SK-N-SH (cell line): ENCODE results near the gene CHST10. TPM values are rescaled to one million over a fixed set of nuclear protein-coding genes. Genes with fewer than 3 reads are reported as not detected.

ENCODE experiments used
- CTCF ChIA-PET: fragments of 300-600, 350-600 bp; formaldehyde crosslinking; extraction: SDS; loops from one replicate; lab custom pipeline; 2021; lab: Yijun Ruan, JAX
- POLR2A ChIA-PET: fragments of 350-600 bp; sonication (Branson Sonifier 250); formaldehyde crosslinking; extraction: SDS; loops from one replicate; lab custom pipeline; 2020; ENCODE audit warnings: antibody characterized with exemption, inconsistent platforms; lab: Yijun Ruan, JAX
- DNase-seq: peaks from one replicate; pipeline ENCODE4 v3.0.0; 2012
- H2AFZ ChIP-seq: fragments of 200-600 bp; sonication (generic); 2 replicates; pipeline ENCODE4 v1.8.1; 2016; ENCODE audit warnings: antibody characterized with exemption, mild to moderate bottlenecking, low read depth
- H3F3A ChIP-seq: fragments of 200-600 bp; sonication (generic); replicated peaks from 2 replicates; pipeline ENCODE3; 2016; ENCODE audit warnings: antibody characterized with exemption, mild to moderate bottlenecking; ENCODE audit not compliant: insufficient read depth
- H3K27ac ChIP-seq, 2 experiments: fragments of 200-500 bp in 1 of 2; fragments of 200-600 bp in 1 of 2; sonication (Bioruptor generic) in 1 of 2; sonication (generic), shearing (Covaris generic) in 1 of 2; 2 replicates each; pipeline versions ENCODE4 v1.5.1 to v1.6.1; 2014 to 2016; ENCODE audit warnings: low read depth in 2 of 2, inconsistent platforms in 1 of 2, low read length in 1 of 2, mild to moderate bottlenecking in 1 of 2, mixed read lengths in 1 of 2
- H3K27me3 ChIP-seq: fragments of 200-600 bp; sonication (generic), shearing (Covaris generic); 2 replicates; pipeline ENCODE4 v1.6.1; 2016; ENCODE audit warnings: mixed run types; ENCODE audit not compliant: insufficient read depth
- H3K36me3 ChIP-seq, 2 experiments: fragments of 200-500 bp in 1 of 2; fragments of 200-600 bp in 1 of 2; sonication (Bioruptor generic) in 1 of 2; sonication (generic) in 1 of 2; replicated peaks in 1 of 2; 2 replicates each; pipeline versions ENCODE3 to v1.5.1; 2014 to 2016; ENCODE audit warnings: low read length in 1 of 2, mild to moderate bottlenecking in 1 of 2; ENCODE audit not compliant: insufficient read depth in 2 of 2, control insufficient read depth in 1 of 2
- H3K4me1 ChIP-seq, 2 experiments: fragments of 200-500 bp in 1 of 2; fragments of 200-600 bp in 1 of 2; sonication (Bioruptor generic) in 1 of 2; sonication (generic), shearing (Covaris generic) in 1 of 2; 2 replicates each; pipeline versions ENCODE4 v1.5.1 to v1.6.1; 2014 to 2016; ENCODE audit warnings: low read depth in 1 of 2, low read length in 1 of 2, mixed run types in 1 of 2; ENCODE audit not compliant: insufficient read depth in 2 of 2, control insufficient read depth in 1 of 2
- H3K4me2 ChIP-seq: fragments of 200-600 bp; sonication (generic), shearing (Covaris generic); 2 replicates; pipeline ENCODE4 v1.6.1; 2017; ENCODE audit warnings: mixed run types
- H3K4me3 ChIP-seq, 2 experiments: fragments of 200-500 bp in 1 of 2; fragments of 200-600 bp in 1 of 2; sonication (Bioruptor generic) in 1 of 2; sonication (generic), shearing (Covaris generic) in 1 of 2; 2 replicates each; pipeline versions ENCODE4 v1.5.1 to v1.8.1; 2014 to 2016; ENCODE audit warnings: low read depth in 2 of 2, inconsistent platforms in 1 of 2, low read length in 1 of 2, mild to moderate bottlenecking in 1 of 2, mixed read lengths in 1 of 2, moderate library complexity in 1 of 2
- H3K79me2 ChIP-seq: fragments of 200-600 bp; sonication (generic); 2 replicates; pipeline ENCODE4 v1.8.1; 2017; ENCODE audit warnings: mild to moderate bottlenecking; ENCODE audit not compliant: insufficient read depth
- H3K9ac ChIP-seq: fragments of 200-600 bp; sonication (generic); 2 replicates; pipeline ENCODE4 v1.6.1; 2017; ENCODE audit warnings: mixed run types
- H3K9me2 ChIP-seq: fragments of 200-600 bp; sonication (generic); 2 replicates; pipeline ENCODE4 v1.6.1; 2017; ENCODE audit warnings: mixed run types
- H3K9me3 ChIP-seq: fragments of 200-600 bp; sonication (generic); 2 replicates; pipeline ENCODE4 v1.6.1; 2017; ENCODE audit warnings: mixed run types, mild to moderate bottlenecking, moderate library complexity
- H4K20me1 ChIP-seq: fragments of 200-600 bp; sonication (generic); 2 replicates; pipeline ENCODE4 v1.6.1; 2017; ENCODE audit warnings: mild to moderate bottlenecking, mixed run types; ENCODE audit not compliant: insufficient read depth
- EP300 ChIP-seq, 2 experiments: IDR thresholded peaks; 2 replicates each; pipeline versions ENCODE4 v1.4.0 to v1.6.1; 2012; ENCODE audit warnings: borderline replicate concordance in 1 of 2, low read depth in 1 of 2, low read length in 1 of 2
- FOXM1 ChIP-seq: IDR thresholded peaks from 2 replicates; pipeline ENCODE4 v1.4.0; 2012; ENCODE audit warnings: low read depth, mild to moderate bottlenecking
- GABPA ChIP-seq: IDR thresholded peaks from 2 replicates; pipeline ENCODE4 v1.4.0; 2012; ENCODE audit warnings: low read depth, mild to moderate bottlenecking
- JUND ChIP-seq: IDR thresholded peaks from 2 replicates; pipeline ENCODE4 v1.4.0; 2012
- MEF2A ChIP-seq: IDR thresholded peaks from 2 replicates; pipeline ENCODE4 v1.4.0; 2012; ENCODE audit warnings: low read depth, borderline replicate concordance
- MXI1 ChIP-seq: IDR thresholded peaks from 2 replicates; pipeline ENCODE4 v1.6.1; 2012; ENCODE audit warnings: mild to moderate bottlenecking, low read depth, low read length, improper control_type of control experiment
- NRF1 ChIP-seq: IDR thresholded peaks from 2 replicates; pipeline ENCODE4 v1.6.1; 2012; ENCODE audit warnings: low read depth, mild to moderate bottlenecking, low read length
- PBX3 ChIP-seq: IDR thresholded peaks from 2 replicates; pipeline ENCODE4; 2012
- POLR2AphosphoS5 ChIP-seq: IDR thresholded peaks from 2 replicates; pipeline ENCODE4 v1.6.1; 2012; ENCODE audit warnings: low read depth, low read length
- RAD21 ChIP-seq: IDR thresholded peaks from 2 replicates; pipeline ENCODE4 v1.6.1; 2012; ENCODE audit warnings: mild to moderate bottlenecking, low read length
- RCOR1 ChIP-seq: fragments of 150-350 bp; IDR thresholded peaks from 2 replicates; pipeline ENCODE4 v1.6.1; 2017; ENCODE audit warnings: antibody characterized with exemption, low read length
- REST ChIP-seq: IDR thresholded peaks from 2 replicates; pipeline ENCODE4 v1.6.1; 2012; ENCODE audit warnings: mild to moderate bottlenecking, low read depth, low read length, moderate library complexity
- RXRA ChIP-seq: IDR thresholded peaks from 2 replicates; pipeline ENCODE4 v1.4.0; 2012; ENCODE audit warnings: low read depth, mild to moderate bottlenecking, borderline replicate concordance
- SIN3A ChIP-seq: IDR thresholded peaks from 2 replicates; pipeline ENCODE4 v1.6.1; 2012; ENCODE audit warnings: low read depth, mild to moderate bottlenecking, low read length, moderate library complexity, borderline replicate concordance
- TAF1 ChIP-seq: IDR thresholded peaks from 2 replicates; pipeline ENCODE4 v1.6.1; 2012; ENCODE audit warnings: low read depth, mild to moderate bottlenecking, low read length, moderate library complexity, borderline replicate concordance
- USF2 ChIP-seq: fragments of 150-350 bp; IDR thresholded peaks from 2 replicates; pipeline ENCODE4 v1.6.1; 2017; ENCODE audit warnings: antibody characterized with exemption, low read length, low read depth, borderline replicate concordance
- ZBTB33 ChIP-seq: IDR thresholded peaks from 2 replicates; pipeline ENCODE4 v1.4.0; 2012; ENCODE audit warnings: low read depth, borderline replicate concordance
- WGBS: methylation state at CpG from one replicate; pipeline ENCODE4 v1.1.6; 2017; ENCODE audit warnings: low lambda C conversion rate; 5-methylcytosine and 5-hydroxymethylcytosine counted together
- polyA plus RNA-seq, 3 experiments: library from polyadenylated mRNA; depleted of rRNA; stranded (reverse); fragments of >200 nt; gene quantifications; 2 replicates each; pipeline ENCODE4 v1.2.3, GENCODE V29; 2012

CHST10 gene
- polyA plus RNA-seq, 1 of the 3 experiments (the other 2 are of a cell fraction) = 17.6 TPM

- Histone ChIP-seq H3K4me2 (no peak overlapping the region), H3F3A (no peaks in the 10 kb centered on the region), H3K9me3 (no peaks in the 10 kb centered on the region)
- no peak for TF ChIP-seq EP300 (IDR thresholded peaks at IDR 0.05; ENCODE audit: borderline replicate concordance in 1 of 2, low read depth in 1 of 2, low read length in 1 of 2)
- TF ChIP-seq MEF2A = no peak
- no peak for TF ChIP-seq JUND
- no peak for TF ChIP-seq SIN3A
- no peak for TF ChIP-seq MXI1
- no peak for TF ChIP-seq USF2
- no peak for TF ChIP-seq RAD21
- TF ChIP-seq POLR2AphosphoS5 = no peak
- no peak for TF ChIP-seq RCOR1
- no peak for TF ChIP-seq REST
- TF ChIP-seq, all 33 proteins: peak for 0
- Histone ChIP-seq H3K9ac (no peak overlapping the region), H3K79me2 (peaks cover 14% of the 10 kb centered on the region), H3K36me3 (peaks cover 0 to 16% of the 10 kb centered on the region in 2 experiments), H4K20me1 (no peaks in the 10 kb centered on the region), H3K4me1 (peaks cover 0 to 5% of the 10 kb centered on the region in 2 experiments; a peak in 1 of 4 replicates), H3K27ac (no peak overlapping the region), H3K9me2 (no peaks in the 10 kb centered on the region), H2AFZ (no peak overlapping the region), H3K4me3 (no peak overlapping the region), H3K27me3 (no peaks in the 10 kb centered on the region)
- ChIA-PET POLR2A (no interaction called here), CTCF (interaction anchor here (0.7 to 2.0 kb wide), 4 partner anchors 10 to 437 kb away, joined by 3 to 9 read pairs (median 6); no protein-coding TSS in a partner anchor)
- no peak for DNase-seq
- 88% methylated on average over 4 of the region's 5 CpGs for WGBS
These were observed 5.6 kb downstream of the CHST10 start for GRCh38 chr2:100411841-100412292.

- Histone ChIP-seq H3K9ac (no peak overlapping the region), H3K9me2 (no peaks in the 10 kb centered on the region), H4K20me1 (no peaks in the 10 kb centered on the region), H3K4me3 (no peak overlapping the region), H3F3A (no peaks in the 10 kb centered on the region), H3K79me2 (no peaks in the 10 kb centered on the region; the same call in 1 of the 2 replicates), H3K36me3 (peaks cover 0 to 31% of the 10 kb centered on the region in 2 experiments), H3K9me3 (no peaks in the 10 kb centered on the region), H2AFZ (no peak overlapping the region), H3K4me2 (no peak overlapping the region), H3K4me1 (no peaks in the 10 kb centered on the region; a peak in 1 of 4 replicates), H3K27ac (no peak overlapping the region), H3K27me3 (no peaks in the 10 kb centered on the region)
- POLR2A ChIA-PET = no interaction called here
- TF ChIP-seq EP300 (IDR thresholded peaks at IDR 0.05; ENCODE audit: borderline replicate concordance in 1 of 2, low read depth in 1 of 2, low read length in 1 of 2) (no peak), FOXM1 (no peak), ZBTB33 (no peak), NRF1 (no peak), TAF1 (no peak), PBX3 (no peak), GABPA (no peak), RXRA (no peak)
- CTCF ChIA-PET = interaction anchor here (0.5 to 1.4 kb wide), 2 partner anchors 147 to 1890 kb away, joined by 3 to 7 read pairs; no protein-coding TSS in a partner anchor
- WGBS = 96% methylated on average over 6 of the region's 8 CpGs
- no peak for DNase-seq
These were observed 7.4 kb downstream of the CHST10 start for GRCh38 chr2:100409975-100410647.
